Left renal pelvis (tissue), 4 donors: Measurements from ENCODE around the gene PRR20A. TPM values are rescaled to one million over a fixed set of nuclear protein-coding genes. Genes with fewer than 3 reads are reported as not detected.
"Not testable (repeated sequence)": the region's sequence is repeated elsewhere in the genome, so short reads cannot be mapped to it uniquely, and the experiment has no call there.

ENCODE experiments used
- DNase-seq, 4 donors: peaks; one replicate each; pipeline ENCODE4 v3.0.0-alpha.2; 2013; ENCODE audit warnings: low read depth in 4 of 4, low spot score in 3 of 4
- polyA plus RNA-seq, 4 donors: library from polyadenylated mRNA; unstranded; fragments of 120-200 nt; gene quantifications; one replicate each; pipeline ENCODE4 v1.2.1, GENCODE V29; 2013; ENCODE audit not compliant: insufficient read length in 4 of 4

Gene PRR20A
- not detected for polyA plus RNA-seq

DNA sequence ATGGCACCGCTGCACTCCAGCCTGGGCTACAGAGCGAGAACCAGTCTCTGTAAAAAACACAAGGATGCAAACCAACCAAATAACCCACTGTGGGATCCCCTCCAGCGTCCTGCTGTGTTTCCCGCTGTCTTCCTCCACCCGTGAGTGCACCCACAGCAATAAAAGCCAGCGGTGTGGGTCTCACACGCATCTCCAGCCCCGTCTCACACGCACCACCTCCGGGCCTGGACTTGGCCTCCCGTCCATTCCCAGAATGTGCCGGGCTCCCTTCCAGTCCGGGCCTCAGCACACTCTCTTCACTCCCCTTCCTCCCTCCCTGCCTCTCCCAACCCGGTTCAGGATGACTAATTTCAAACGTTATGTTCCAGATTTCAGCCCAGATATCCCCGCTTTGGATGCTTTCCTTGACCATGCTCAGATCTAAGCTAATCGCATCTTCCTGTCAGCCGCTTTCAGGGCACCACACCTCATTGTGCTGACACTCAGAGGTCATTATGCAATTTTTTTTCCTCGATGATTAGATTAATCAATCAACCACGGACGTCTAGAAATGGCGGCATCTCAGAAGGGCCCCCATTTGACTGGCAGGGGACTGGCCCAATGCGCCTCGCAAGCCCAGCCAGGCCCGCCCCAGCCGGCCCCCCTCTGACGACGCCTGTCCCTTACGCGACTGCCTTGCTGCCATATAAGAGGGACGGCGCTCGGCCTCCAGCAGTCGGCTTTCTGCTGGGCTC is at the start of gene PRR20A:
PRR20A (plus strand) TSS at position 684 of the 734 bp plus-strand sequence. CDS start 387 bp downstream, outside the sequence.
- not testable (repeated sequence) for DNase-seq

DNA sequence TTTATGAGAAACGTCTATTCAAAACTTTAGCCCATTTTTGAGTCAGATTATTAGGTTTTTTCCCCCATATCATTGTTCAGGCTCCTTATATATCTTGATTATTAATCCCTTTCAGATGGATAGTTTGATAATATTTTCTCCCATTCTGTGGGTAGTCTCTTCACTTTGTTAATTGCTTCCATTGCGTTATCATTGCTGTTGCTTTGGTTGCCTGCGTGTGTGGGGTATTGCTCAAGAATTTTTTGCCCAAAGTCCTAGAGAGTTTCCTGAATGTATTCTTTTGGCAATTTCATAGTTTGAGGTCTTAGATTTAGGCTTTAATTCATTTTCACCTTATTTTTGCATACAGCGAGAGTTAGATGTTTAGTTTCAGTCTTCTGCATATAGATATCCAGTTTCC is 25.8 kb upstream of the PRR20A start:
- DNase-seq, result no peak

GRCh38 chr13:57123681-57124080 is 17.0 kb upstream of the PRR20A start:
- DNase-seq, result no peak

DNA sequence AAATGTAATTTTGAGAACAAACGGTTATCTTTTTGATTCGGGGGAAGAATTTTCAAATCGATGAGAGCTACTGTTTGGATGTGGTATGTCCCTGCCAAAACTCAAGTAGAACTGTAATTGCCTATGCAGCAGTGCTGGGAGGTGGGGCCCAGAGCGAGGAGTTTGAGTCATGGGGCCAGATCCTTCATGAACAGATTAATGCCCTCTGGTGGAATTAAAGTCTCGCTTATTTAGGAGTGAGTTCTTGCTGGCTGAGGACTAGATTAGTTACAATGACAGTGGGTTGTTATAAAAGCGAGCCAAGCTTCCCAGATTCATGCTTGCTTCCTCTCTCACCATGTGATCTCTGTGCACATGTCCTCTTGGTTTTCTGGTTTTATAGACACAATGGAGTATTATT is 11.8 kb upstream of the PRR20A start:
- DNase-seq, result no peak

GRCh38 chr13:57136093-57136492 is 4.6 kb upstream of the PRR20A start:
- no peak for DNase-seq

DNA sequence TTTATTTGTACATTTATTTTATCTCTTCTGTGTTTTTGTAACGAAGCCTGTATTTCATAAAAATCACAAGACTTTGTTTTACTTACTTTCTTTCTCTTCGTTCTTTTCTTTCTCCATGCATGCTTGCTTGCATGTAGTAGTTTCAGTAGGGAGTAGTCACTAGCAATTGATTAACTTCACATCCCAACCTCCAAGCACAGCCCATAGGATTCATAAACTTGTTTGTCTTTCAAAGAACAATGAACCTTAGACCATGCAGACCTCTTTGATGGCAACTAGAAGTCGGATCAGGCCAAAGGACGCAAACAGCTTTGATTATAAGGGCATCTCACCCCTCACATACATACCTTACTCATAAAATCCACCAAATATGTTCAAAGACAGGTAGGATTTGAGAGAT is 3.1 kb upstream of the PRR20A start:
- no peak for DNase-seq

- no peak for DNase-seq
These were observed 1.7 kb upstream of the PRR20A start for GRCh38 chr13:57138988-57139387.

GRCh38 chr13:57139781-57140180 is 937 bp upstream of the PRR20A start:
- DNase-seq, result not testable (repeated sequence)

DNA sequence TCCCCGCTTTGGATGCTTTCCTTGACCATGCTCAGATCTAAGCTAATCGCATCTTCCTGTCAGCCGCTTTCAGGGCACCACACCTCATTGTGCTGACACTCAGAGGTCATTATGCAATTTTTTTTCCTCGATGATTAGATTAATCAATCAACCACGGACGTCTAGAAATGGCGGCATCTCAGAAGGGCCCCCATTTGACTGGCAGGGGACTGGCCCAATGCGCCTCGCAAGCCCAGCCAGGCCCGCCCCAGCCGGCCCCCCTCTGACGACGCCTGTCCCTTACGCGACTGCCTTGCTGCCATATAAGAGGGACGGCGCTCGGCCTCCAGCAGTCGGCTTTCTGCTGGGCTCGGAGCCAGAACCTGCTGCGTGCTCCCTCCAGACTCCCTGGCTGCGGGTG is 6.5 kb downstream of the PRR20A start, which contains the start of gene PRR20B:
PRR20B (plus strand) TSS at position 301 of the 400 bp plus-strand sequence. CDS start 387 bp downstream, outside the sequence.
- DNase-seq, result not testable (repeated sequence)

DNA sequence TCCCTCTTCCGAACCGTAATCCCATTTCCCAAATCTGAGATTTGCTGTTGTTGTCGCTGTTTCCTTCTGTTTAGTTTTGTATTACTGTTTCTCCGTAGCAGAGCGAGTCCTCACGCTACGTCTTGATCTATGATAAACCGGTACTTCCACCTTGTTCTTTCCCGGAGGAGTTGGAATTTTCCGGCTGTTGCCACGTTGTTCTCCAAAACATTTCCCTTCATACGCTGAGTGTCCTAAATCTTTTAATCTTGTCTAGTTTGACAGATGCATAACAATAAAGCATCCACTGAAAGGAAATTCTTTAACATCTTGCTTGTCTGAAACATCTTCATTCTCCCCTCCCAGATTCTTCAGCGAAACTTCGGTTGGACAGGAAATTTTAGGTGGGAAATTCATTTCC is 7.4 kb downstream of the PRR20A start:
- not testable (repeated sequence) for DNase-seq

- DNase-seq, result not testable (repeated sequence)
These were observed 13.0 kb downstream of the PRR20A start, which contains the start of gene PRR20C for GRCh38 chr13:57153761-57154160. Gene PRR20C, plus strand, starts transcription at chr13:57154061. Its CDS starts 387 bp downstream, at chr13:57154448.

- DNase-seq, result not testable (repeated sequence)
These were observed 19.6 kb downstream of the PRR20A start, which contains the start of gene PRR20D for GRCh38 chr13:57160332-57160731. Gene PRR20D, plus strand, starts transcription at chr13:57160632. Its CDS starts 387 bp downstream, at chr13:57161019.

GRCh38 chr13:57166897-57167296 is 26.2 kb downstream of the PRR20A start, which contains the start of gene PRR20E:
Gene PRR20E, plus strand, starts transcription at chr13:57167197. Its CDS starts 387 bp downstream, at chr13:57167584.
- not testable (repeated sequence) for DNase-seq

GRCh38 chr13:57191667-57192066 is 50.9 kb downstream of the PRR20A start:
- no peak for DNase-seq

Other genes starting within 250 kb of the PRR20A start
- gene PRR20B, start 6.6 kb downstream of the PRR20A start, polyA plus RNA-seq, result not detected
- gene PRR20C, start 13.1 kb downstream of the PRR20A start, polyA plus RNA-seq, result not detected
- gene PRR20D, start 19.7 kb downstream of the PRR20A start, polyA plus RNA-seq, result not detected
- not detected for gene PRR20E, start 26.3 kb downstream of the PRR20A start, polyA plus RNA-seq